NOMO-1 treated with DMSO at 0.1 percent for 48 hours (cell line): ENCODE data around the gene FGD5.

Experiments
- DNase-seq: peaks from one replicate; lab custom pipeline; 2025; ENCODE audit not compliant: unreplicated experiment; lab: John Stamatoyannopoulos, UW

FGD5 gene

DNA sequence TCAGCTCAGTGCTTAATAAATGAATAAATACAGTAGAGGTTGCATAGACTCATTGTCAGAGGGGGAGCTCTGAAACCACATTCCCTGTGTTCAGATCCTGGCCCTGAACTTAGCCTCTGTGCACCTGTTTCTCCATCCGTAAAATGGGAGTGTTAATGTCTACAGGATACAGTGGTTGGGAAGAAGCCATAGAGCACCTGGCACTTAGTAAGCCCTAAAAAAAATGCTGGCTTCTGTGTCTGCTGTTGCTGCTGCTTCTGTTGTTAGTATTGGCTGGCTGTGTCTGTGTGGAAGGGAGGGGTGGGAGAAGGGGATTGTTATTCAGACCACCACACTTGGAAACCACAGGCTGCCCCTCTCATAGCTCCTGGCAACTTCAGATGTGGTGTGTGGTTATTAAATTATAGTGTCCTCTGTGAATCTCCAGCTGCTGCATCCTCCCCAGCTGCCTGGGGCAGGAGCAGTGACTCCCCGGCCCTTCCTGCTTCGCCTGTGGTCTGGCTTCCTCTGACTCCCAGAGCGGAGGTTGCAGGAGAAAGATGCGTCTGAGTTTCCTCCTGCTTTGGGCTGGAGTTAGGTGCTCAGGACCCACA is 31.0 kb downstream of the FGD5 start:
- no peak for DNase-seq

DNA sequence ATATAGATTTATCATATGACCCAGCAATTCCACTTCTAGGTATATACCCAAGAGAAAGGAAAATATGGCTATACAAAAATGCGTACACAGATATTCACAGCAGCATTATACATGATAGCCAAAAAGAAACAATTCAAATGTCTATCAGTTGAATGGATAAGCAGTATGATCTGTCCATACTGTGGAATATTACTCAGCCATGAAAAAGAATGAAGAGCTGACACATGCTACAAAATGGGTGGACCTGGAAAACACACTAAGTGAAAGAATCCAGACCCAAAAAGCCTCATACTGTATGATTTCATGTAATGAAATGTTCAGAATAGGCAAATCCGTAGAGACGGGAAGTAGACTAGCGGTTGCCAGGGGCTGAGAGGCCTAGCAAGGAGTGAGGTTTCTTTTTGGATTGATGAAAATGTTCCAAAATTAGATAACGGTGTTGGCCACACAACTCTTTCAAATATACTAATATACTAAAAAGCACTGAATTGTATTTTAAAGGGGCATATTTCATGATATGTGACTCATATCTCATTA is 33.4 kb downstream of the FGD5 start:
- DNase-seq = no peak

DNA sequence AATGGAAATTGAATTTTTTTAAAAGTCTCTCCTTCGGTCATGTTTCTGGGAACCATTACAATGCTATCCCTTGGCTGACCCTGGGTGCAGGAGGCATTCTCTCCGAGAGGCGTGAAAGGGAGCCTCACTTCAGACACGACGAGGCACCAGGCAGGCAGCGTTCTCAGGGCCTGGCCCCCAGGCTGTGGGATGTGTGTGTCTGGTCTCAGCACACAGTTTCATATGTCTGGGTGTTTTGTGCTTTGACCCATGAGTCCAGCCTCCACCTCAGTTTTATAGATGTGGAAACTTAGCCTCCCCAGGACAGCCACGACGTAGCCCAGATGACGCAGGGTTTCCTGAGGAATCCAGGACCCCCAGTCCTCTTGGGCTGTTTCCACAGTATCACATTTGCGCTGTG is 34.0 kb downstream of the FGD5 start:
- DNase-seq = no peak

DNA sequence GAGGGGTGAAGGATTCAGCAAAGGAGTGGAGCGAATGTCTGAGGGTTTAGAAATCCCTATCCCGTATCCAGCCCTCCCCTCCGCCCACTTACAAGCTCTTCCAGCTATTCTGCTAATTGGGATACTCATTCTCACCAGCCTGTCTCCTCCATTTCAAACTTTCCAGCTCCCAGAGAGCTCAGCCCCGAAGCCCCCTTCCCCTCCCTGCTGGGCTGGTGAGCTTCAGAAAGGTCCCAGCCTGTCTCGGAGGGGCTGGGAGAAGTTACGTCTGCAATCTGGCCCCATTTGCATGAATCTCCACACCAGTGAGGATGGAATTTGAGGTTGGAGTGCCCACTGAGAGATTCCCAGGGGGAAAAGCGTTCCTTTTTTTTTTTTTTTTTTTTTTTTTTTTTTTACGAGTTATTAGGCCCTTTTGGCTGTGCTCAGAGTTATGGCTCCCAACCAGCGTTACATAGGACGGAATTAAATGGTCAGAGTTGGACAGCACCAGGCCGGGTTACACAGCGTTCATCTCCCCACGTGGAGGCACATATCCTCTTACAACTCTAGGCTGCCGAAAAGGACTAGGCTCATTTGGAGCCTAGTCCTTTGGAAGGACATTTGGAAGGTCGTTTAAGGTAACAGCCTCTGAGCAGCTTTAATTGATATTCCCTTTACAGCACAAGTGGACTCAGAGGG is 34.6 kb downstream of the FGD5 start:
- DNase-seq = no peak

DNA sequence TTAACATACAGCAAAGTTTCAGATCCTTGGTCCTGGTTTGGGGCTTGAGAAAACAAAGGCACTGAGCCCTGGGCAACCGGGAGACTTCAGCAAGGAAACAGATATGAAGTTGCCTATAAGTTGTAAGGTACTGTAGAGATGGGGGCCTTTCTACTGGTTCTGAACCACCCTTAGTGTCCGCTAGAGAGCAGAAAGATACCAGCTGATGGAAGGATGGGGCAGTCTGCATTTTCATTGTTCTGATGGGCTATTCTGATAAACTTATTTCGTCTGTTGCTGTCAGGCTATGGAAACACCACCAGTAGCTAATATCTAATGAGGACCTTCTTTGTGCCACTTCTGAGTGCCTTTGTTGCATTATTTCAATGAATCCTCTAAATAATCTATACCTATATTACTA is 38.7 kb downstream of the FGD5 start:
- no peak for DNase-seq

DNA sequence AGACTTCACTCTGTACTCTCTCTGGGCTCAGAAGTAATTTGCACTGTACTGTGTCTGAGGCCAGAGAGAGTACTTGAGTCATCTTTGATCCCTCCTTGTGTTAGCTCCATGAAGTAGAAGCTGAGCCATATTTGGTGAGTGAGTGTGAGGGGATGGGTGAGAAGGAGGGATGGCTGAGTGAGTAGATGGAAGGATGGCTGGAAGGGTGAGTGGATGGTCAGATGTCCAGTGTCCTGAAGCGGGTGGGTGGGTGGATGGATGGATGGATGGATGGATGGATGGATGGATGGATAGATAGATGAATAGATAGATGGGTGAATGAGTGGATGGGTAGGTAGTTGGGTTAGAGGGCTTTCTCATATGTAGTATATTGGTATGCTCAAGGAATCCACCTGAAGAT is 39.3 kb downstream of the FGD5 start:
- no peak for DNase-seq

DNA sequence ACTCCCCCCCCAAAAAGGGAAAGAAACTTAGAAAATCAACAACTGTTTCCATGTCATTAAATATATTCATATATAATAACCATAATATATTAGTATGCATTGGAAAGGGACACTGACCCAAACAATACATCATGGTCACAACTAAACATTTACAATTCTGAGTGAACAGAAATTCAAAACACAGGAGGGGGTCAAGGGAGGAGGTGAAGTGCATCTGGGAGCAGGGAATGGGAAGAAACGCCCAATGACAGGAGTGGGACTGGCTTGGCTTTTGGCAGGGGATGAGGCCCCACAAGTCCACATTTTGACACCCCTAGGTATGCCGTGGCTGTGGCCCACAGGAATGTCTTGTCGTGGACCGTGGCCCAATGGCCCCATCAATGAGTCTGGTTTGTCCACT is 41.1 kb downstream of the FGD5 start:
- DNase-seq = no peak

DNA sequence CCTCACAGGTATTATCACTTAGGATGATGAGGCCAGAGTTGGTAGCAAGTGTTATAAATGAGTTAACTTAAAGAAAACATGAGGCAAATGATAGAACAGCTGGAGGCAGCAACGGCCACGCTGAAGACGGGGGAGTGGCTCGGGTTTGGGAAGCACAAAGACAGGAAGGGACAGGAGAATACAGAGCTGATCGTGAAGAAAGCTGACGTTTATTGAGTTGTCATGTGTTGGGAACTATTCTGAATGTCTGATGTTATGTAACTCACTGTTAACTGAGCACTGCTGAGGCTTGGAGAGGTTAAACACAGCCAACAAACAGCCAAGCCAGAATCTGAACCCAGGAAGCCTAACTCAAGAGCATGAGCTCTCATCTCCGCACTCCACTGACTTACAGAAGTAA is 42.3 kb downstream of the FGD5 start:
- DNase-seq = no peak

DNA sequence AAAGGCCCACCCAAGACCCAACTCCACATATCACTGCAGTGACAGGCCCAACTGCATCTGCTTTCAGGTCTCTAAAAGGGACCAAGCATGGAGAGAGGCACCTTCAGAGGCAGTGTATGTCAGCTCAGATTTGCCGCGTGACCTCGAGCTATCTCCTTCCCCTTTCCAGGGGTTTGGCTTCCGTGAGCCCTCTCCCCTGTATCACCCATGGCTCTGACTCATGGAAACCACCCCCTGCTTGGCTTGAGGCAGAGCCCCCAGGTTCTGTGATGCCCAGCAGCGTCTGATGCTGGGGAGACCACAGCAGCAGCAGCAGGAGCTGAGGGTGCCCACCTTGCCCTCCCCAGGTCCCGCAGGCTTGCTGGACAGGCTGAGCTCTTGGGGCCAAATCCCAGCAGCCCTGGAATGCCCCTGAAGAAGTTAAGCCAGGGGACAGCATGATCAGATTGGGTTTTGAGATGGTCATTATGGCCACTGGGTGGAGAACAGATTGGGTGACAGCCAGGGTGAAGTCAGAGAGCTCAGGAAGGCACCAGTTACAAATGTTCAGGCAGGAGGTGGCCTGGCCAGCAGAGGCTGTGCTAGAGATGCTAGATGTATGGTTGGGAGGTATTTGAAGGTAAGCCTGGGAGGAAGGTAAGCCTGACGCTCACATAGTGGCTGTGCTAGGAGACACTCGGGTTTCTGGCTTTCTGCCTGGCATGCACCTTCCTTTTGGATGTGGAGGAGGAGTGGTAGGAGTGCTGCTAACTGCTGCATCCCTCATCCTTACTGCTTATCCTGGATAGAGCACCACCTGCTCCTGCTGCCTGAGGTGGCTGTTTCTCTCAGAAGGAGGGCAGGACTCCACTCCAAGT is 42.9 kb downstream of the FGD5 start:
- peak; percentile 8 for DNase-seq

DNA sequence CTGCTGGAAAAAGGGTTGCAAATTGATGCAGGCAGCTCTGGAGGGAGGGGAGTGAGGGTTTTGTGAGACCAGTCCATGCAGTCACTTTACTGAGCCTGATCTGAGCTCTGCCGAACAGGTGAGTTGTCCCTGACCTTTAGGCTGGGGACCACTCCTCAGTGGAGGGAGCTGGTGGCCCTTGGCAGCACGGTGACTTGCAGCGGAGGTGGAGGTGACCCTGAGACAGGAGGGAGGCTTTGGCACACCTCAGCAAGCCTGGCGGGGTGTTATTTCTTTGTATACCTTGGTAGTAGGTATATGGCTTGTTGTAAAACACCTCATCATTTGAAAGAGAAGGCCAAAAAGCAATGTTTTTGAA is 43.5 kb downstream of the FGD5 start:
- DNase-seq = no peak

DNA sequence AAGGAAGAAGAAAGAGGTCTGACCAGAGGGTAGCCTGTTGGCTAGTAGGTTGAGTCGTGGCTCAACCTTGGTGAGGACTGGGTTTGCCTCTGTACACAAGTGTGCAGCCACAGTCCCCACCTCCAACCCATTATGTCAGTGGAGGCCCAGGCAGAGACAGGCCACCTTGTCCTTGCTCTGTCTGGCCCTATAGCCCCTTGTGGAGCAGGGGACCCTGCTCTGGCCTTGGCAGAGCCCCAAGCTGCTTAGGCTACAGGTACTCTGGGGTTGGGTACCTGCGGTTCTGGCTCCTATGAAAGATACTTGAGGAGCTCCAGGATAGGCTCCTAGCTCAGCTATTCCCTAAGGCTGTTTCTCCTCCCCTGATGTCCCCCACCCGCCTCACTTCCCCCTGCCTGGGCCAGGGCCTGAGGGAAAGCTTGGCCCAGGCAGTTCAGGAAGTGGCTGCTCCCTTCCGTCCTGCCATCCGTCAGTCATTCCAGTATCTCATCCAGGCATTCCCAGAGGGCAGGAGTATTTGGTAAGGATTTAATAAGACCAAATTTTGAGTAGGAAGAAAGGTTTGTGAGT is 44.0 kb downstream of the FGD5 start:
- DNase-seq = no peak

DNA sequence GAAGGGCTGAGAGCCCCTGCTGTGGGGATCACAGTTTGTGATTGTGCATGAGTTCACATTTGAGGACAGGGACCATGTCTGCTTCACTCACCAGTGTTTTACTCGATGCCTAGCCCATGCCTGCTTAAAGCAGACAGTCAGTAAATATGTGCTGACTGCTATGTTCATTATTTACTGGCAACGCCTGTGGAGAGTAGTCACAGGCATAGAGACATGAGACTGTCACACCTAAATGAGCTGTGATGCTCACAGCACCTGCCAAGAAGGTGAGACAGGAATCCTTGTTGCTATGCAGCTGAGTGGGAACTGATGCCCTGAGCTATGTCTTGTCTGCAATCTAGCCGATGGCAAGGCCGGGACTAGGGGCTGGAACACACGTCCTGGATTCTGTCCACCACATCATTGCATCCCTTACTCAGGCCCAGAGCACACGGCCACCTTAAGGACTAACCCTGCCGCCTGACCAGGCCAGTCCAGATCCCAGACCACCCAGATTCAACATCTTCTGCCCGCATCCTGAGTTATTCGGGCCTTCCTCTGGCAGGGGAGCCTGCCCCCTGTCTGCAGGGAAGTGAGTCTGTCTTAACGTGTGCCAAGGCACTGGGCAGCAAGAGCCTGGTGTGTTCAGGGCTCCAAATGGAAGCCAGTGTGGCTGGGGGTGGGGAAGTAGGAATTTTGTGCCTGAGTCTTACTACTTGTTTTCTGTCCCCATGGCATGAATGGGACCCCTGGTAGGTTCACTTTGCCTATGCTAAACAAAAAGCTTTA is 44.8 kb downstream of the FGD5 start:
- DNase-seq = no peak

DNA sequence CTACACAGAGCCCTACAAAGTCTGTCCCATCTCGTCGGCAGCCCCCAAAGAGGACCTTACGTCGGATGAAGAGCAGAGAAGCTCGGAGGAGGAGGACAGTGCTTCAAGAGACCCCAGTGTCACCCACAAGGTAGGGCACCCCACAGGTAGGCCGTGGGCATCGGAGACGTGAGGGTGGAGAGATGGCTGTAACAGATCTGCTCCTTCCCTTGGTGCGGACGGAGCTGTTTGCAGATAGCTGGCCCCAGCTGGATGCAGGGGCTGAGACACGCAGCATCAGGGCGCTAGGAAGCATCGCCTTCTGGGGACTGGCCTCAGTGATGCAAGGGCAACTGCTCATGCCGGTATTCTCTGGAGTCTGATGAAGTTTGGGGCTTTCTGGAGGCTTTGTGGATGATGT is 45.4 kb downstream of the FGD5 start:
- no peak for DNase-seq

DNA sequence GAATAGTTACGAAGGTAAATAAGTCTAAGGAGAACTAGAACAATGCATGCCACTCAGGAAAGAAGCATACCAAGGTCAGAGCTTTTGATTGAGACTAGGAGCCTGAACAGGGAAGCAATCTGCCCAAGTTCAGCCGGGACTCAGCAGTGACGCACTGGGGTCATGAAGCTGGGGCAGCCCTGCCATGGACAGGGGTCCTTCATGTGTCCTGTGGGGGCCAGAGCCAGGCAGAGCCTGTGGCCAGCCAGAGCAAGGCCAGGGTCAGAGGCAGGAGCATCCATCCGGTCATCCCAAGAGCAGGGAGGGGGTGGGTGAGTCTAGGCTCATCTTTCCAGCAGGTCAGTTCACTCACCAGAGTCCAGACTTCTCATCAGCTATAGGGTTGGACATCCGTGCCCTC is 47.9 kb downstream of the FGD5 start:
- DNase-seq = no peak

DNA sequence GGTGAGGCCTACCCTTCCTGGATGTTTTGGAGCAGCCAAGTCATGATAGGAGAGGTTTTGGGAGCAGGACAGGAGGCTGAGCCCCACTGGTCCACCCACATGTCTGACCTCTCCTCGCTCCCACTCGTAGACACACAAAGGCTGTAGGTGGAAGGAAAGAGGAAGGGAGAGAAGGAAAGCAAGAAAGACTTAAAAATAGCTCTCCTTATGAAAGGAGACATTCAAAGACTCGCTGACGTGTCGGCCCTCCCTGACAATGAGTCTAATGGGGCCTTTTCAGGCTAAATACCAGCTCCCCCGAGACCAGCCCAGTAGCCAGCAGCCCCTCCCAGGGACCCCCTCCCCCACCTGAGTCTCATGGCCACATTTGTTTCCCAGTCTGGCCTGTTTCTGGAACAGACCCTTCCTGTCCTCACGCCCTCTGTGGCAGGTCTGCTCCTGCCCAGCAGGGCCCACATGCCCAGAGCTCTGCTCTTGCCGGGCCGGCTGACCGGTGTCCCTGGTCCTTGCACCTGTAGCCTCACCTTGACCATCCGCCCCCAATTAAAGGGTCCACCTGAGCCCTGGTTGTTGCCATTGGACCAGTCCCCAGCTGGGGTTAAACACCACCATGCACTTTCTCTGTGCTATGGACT is 49.3 kb downstream of the FGD5 start:
- DNase-seq = no peak

DNA sequence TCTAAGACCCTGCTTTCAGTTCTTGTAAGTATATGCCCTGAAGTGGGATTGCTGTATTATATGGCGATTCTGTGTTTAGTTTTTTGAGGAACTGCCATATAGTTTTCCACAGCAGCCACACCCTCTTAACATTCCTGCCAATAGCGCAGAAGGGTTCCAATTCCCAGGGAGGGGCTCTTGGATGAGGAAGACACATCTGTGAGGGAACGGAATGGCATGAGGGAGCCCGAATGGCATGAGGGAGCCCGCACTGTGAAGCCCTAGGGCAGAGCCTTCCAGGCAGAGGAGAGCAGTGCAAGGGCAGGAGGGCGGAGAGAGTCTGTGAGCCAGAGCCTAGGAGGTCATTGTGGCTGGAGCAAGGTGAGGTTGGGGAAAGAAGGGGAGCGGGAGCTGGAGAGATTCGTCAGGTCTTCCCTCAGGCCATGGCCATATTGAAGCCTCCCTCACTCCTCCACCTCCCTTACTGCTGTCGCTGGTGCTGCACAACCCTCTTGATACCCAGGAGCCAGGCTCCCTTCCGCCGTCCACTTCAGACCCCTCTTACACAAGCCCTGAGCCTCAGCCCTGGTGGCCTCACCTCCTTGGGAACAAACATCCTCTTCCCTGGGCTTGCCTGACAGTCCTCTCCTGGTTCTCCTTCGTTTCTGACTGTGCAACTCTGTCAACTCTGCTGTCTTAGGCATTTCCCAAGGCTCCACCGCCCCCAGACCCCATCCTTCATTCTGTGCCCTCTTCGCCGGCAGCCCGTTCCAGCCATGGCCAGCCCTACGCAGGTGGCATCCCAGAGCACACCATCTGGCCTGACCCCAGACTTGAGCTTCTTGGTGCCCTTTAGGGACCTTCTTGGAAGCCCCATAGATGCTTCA is 51.4 kb downstream of the FGD5 start:
- DNase-seq = no peak

DNA sequence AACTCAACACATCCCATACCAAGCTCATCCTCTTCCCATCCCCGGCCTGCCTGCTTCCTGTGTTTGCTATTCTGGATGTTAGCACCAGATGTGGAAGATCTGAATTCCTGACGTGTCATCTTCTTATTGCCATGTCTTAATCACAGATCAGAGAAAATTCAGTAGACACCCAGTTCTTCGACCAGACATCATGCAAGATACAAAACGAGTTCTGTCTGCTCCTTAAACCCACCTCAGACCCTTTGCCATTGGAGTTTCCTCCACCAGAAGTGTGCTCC is 52.0 kb downstream of the FGD5 start:
- DNase-seq = no peak

DNA sequence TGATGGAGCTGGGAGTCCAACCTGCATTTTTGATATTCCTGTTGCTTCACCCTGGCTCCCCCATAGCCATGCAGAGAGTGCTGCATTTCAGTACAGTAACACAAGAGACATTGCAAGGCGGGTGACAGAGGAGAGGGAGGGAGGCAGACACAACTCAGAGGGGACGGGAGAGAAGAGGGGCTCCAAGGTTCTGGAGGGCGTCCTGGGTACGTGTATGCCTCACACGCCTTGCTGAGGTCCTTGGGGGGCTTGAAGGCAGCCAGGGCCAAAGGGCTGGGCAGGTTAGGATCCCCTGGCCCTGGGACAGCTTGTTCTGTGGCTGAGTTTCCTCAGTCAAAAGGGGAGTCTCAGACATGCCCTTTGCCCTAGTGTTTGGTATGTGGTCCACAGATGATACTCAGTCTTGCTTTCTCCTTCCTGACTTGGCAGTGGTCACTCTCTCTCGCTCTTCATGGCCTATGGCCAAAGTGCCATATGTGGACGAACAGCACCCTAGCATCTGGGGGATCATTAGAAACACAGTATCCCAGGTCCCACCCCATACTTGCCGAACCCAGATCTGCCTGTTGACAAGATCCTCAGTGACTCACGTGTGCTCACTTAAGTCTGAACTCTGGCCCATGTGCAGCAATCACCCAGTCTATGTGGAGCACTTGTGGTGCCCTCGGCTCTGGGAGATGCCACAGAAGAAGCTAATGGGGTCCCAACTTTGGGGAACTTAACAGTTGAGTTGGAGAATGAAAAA is 52.9 kb downstream of the FGD5 start:
- no peak for DNase-seq

DNA sequence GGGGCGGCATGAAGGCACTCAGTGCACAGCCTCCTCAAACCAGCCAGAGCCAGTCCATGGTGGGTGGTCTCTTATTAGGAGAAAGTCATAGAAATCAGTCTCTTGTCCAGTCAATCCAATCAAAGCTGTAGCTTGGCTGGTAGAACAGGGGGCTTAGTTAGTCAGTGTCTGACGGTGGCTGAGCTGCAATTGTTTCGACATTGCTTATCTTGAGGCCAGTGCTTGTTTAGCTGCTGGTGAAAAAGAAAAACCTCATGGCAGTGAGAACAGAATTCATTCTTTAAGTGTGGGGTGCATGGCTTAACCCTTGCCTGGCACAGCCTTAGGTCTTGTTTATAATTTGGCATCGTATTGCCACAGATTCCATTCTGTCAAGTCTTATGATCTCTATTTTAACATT is 53.9 kb downstream of the FGD5 start:
- no peak for DNase-seq
